Measurements from ENCODE around the gene DIPK1A. TPM values are rescaled to one million over a fixed set of nuclear protein-coding genes. Genes with fewer than 3 reads are reported as not detected.

DIPK1A gene
- total RNA-seq, 1 experiment from 2014 or later, result 4.8 TPM

GRCh38 chr1:92993581-92993980 lies 32.3 kb upstream of the DIPK1A start:
- ChIA-PET POLR2A (no interaction called here), CTCF (interaction anchor here (0.6 to 2.6 kb wide), 30 partner anchors 12 to 1188 kb away, joined by 3 to 43 read pairs (median 6); partner anchors contain the start of gene DIPK1A)
- ATAC-seq (no peak), DNase-seq (ENCODE audit: low spot score) (no peak)
- H3K27ac Mint-ChIP-seq, result no peak overlapping the region
- no peaks in the 10 kb centered on the region for H3K9me3 Mint-ChIP-seq
- no peak overlapping the region for H3K4me3 Mint-ChIP-seq
- H3K36me3 Mint-ChIP-seq, result no peaks in the 10 kb centered on the region
- H3K4me1 Mint-ChIP-seq, result peaks cover 7% of the 10 kb centered on the region
- H3K27me3 Mint-ChIP-seq (ENCODE audit: low read depth), result no peaks in the 10 kb centered on the region
- no peak for TF ChIP-seq CREM (CRISPR knock-in tag; IDR thresholded peaks at IDR 0.05)
- TF ChIP-seq NFYB (CRISPR knock-in tag; conservative IDR thresholded peaks at IDR 0.05; ENCODE audit: low read depth), result no peak
- TF ChIP-seq TP53 (CRISPR knock-in tag; IDR thresholded peaks at IDR 0.05), result no peak
- no peak for TF ChIP-seq SOX15 (CRISPR knock-in tag; IDR thresholded peaks at IDR 0.05)
- no peak for TF ChIP-seq E2F5 (CRISPR knock-in tag; IDR thresholded peaks at IDR 0.05)
- TF ChIP-seq ZBTB43 (CRISPR knock-in tag; IDR thresholded peaks at IDR 0.05), result no peak
- TF ChIP-seq MLX (CRISPR knock-in tag; IDR thresholded peaks at IDR 0.05), result no peak
- no peak for TF ChIP-seq FOXP1 (CRISPR knock-in tag; IDR thresholded peaks at IDR 0.05; ENCODE audit: borderline replicate concordance)
- no peak for TF ChIP-seq ZNF138 (CRISPR knock-in tag; conservative IDR thresholded peaks at IDR 0.05)
- no peak for TF ChIP-seq SMAD3 (CRISPR knock-in tag; IDR thresholded peaks at IDR 0.05; ENCODE audit: borderline replicate concordance)
- TF ChIP-seq E2F1 (CRISPR knock-in tag; IDR thresholded peaks at IDR 0.05), result no peak
- TF ChIP-seq PREB (CRISPR knock-in tag; IDR thresholded peaks at IDR 0.05; ENCODE audit: borderline replicate concordance), result no peak
- no peak for TF ChIP-seq MYBL2 (CRISPR knock-in tag; IDR thresholded peaks at IDR 0.05)
- no peak for TF ChIP-seq SP1 (CRISPR knock-in tag; conservative IDR thresholded peaks at IDR 0.05)
- no peak for TF ChIP-seq NR2C2 (CRISPR knock-in tag; IDR thresholded peaks at IDR 0.05)

GRCh38 chr1:92992877-92993276 lies 31.6 kb upstream of the DIPK1A start:
- peaks cover 7% of the 10 kb centered on the region for H3K4me1 Mint-ChIP-seq
- CTCF ChIA-PET, result interaction anchor here (1.0 to 2.6 kb wide), 5 partner anchors 15 to 135 kb away, joined by 3 to 43 read pairs (median 12); partner anchors contain the start of gene DIPK1A
- H3K9me3 Mint-ChIP-seq, result no peaks in the 10 kb centered on the region
- H3K36me3 Mint-ChIP-seq, result no peaks in the 10 kb centered on the region
- DNase-seq (ENCODE audit: low spot score) (no peak), ATAC-seq (no peak)
- no peak overlapping the region for H3K4me3 Mint-ChIP-seq
- POLR2A ChIA-PET, result no interaction called here
- no peaks in the 10 kb centered on the region for H3K27me3 Mint-ChIP-seq (ENCODE audit: low read depth)
- no peak overlapping the region for H3K27ac Mint-ChIP-seq
- TF ChIP-seq NFE2L1 (CRISPR knock-in tag; IDR thresholded peaks at IDR 0.05) (no peak), FOXK1 (CRISPR knock-in tag; IDR thresholded peaks at IDR 0.05) (no peak), IRF2 (CRISPR knock-in tag; IDR thresholded peaks at IDR 0.05; ENCODE audit: borderline replicate concordance, low read depth) (no peak), CREM (CRISPR knock-in tag; IDR thresholded peaks at IDR 0.05) (no peak), ZNF219 (CRISPR knock-in tag; IDR thresholded peaks at IDR 0.05; ENCODE audit: borderline replicate concordance) (no peak), ZNF281 (CRISPR knock-in tag; IDR thresholded peaks at IDR 0.05) (no peak), MLX (CRISPR knock-in tag; IDR thresholded peaks at IDR 0.05) (no peak), USF1 (CRISPR knock-in tag; IDR thresholded peaks at IDR 0.05) (no peak), ATF6 (CRISPR knock-in tag; IDR thresholded peaks at IDR 0.05) (no peak)
